ENCODE data around the gene LAT.
A peak's percentile ranks its signal among the peaks of the same experiment; 100 is the strongest.
"Not testable (repeated sequence)": the region's sequence is repeated elsewhere in the genome, so short reads cannot be mapped to it uniquely, and the experiment has no call there.

The LAT gene

GRCh38 chr16:28964496-28964895, 20.4 kb upstream of the LAT start:
- no peaks in the 10 kb centered on the region for H3K4me1 ChIP-seq (ENCODE audit: insufficient read depth, low read length)
- H3K9me3 ChIP-seq (ENCODE audit: control insufficient read depth, insufficient read depth, low read length): no peaks in the 10 kb centered on the region
- H3K9ac ChIP-seq (ENCODE audit: low read depth, low read length): no peak overlapping the region
- H3K36me3 ChIP-seq (ENCODE audit: insufficient read depth, low read length): peaks cover 29% of the 10 kb centered on the region

GRCh38 chr16:28967156-28967555, 17.7 kb upstream of the LAT start:
- H3K4me1 ChIP-seq (ENCODE audit: insufficient read depth, low read length): no peaks in the 10 kb centered on the region
- no peaks in the 10 kb centered on the region for H3K9me3 ChIP-seq (ENCODE audit: control insufficient read depth, insufficient read depth, low read length)
- no peak overlapping the region for H3K9ac ChIP-seq (ENCODE audit: low read depth, low read length)
- peaks cover 24% of the 10 kb centered on the region for H3K36me3 ChIP-seq (ENCODE audit: insufficient read depth, low read length)

- H3K36me3 ChIP-seq (ENCODE audit: insufficient read depth, low read length); H3K9ac ChIP-seq (ENCODE audit: low read depth, low read length); H3K9me3 ChIP-seq (ENCODE audit: control insufficient read depth, insufficient read depth, low read length); H3K4me1 ChIP-seq (ENCODE audit: insufficient read depth, low read length): not testable (repeated sequence)
Observed at GRCh38 chr16:28969696-28970095, 15.2 kb upstream of the LAT start.

- peak overlapping the region; percentile 95 for H3K9ac ChIP-seq (ENCODE audit: low read depth, low read length)
- H3K9me3 ChIP-seq (ENCODE audit: control insufficient read depth, insufficient read depth, low read length): no peaks in the 10 kb centered on the region
- H3K36me3 ChIP-seq (ENCODE audit: insufficient read depth, low read length): no peaks in the 10 kb centered on the region
- 0 out of 2 replicates have a peak, but pooled peaks cover 3% of the 10 kb centered on the region for H3K4me1 ChIP-seq (ENCODE audit: insufficient read depth, low read length)
Observed at GRCh38 chr16:28974007-28974436, 10.8 kb upstream of the LAT start.

GRCh38 chr16:28974437-28975157, 10.3 kb upstream of the LAT start, which contains the start of gene SPNS1:
TSS of gene SPNS1 (plus strand) at chr16:28974778. CDS start at chr16:28975152, 374 bp downstream.
- H3K36me3 ChIP-seq (ENCODE audit: insufficient read depth, low read length): no peaks in the 10 kb centered on the region
- H3K9ac ChIP-seq (ENCODE audit: low read depth, low read length): peak within 1 kb of the TSS; percentile 95
- 0 out of 2 replicates have a peak, but pooled peaks cover 3% of the 10 kb centered on the region for H3K4me1 ChIP-seq (ENCODE audit: insufficient read depth, low read length)
- H3K9me3 ChIP-seq (ENCODE audit: control insufficient read depth, insufficient read depth, low read length): no peaks in the 10 kb centered on the region

GRCh38 chr16:28975158-28975599, 9.7 kb upstream of the LAT start:
- Histone ChIP-seq H3K36me3 (ENCODE audit: insufficient read depth, low read length) (no peaks in the 10 kb centered on the region), H3K9ac (ENCODE audit: low read depth, low read length) (peak overlapping the region; percentile 95), H3K9me3 (ENCODE audit: control insufficient read depth, insufficient read depth, low read length) (no peaks in the 10 kb centered on the region), H3K4me1 (ENCODE audit: insufficient read depth, low read length) (0 out of 2 replicates have a peak, but pooled peaks cover 3% of the 10 kb centered on the region)

GRCh38 chr16:28977703-28978662, 6.9 kb upstream of the LAT start:
- Histone ChIP-seq H3K9ac (ENCODE audit: low read depth, low read length) (no peak overlapping the region), H3K9me3 (ENCODE audit: control insufficient read depth, insufficient read depth, low read length) (peaks cover 6% of the 10 kb centered on the region; the same call in 1 of the 2 replicates), H3K4me1 (ENCODE audit: insufficient read depth, low read length) (0 out of 2 replicates have a peak, but pooled peaks cover 3% of the 10 kb centered on the region), H3K36me3 (ENCODE audit: insufficient read depth, low read length) (no peaks in the 10 kb centered on the region)

GRCh38 chr16:28980330-28980729, 4.5 kb upstream of the LAT start:
- not testable (repeated sequence) for H3K36me3 ChIP-seq (ENCODE audit: insufficient read depth, low read length); H3K4me1 ChIP-seq (ENCODE audit: insufficient read depth, low read length); H3K9me3 ChIP-seq (ENCODE audit: control insufficient read depth, insufficient read depth, low read length); H3K9ac ChIP-seq (ENCODE audit: low read depth, low read length)

- H3K9ac ChIP-seq (ENCODE audit: low read depth, low read length): no peak overlapping the region
- peaks cover 6% of the 10 kb centered on the region; the same call in 1 of the 2 replicates for H3K9me3 ChIP-seq (ENCODE audit: control insufficient read depth, insufficient read depth, low read length)
- no peaks in the 10 kb centered on the region for H3K36me3 ChIP-seq (ENCODE audit: insufficient read depth, low read length)
- H3K4me1 ChIP-seq (ENCODE audit: insufficient read depth, low read length): no peaks in the 10 kb centered on the region
Observed at GRCh38 chr16:28980929-28981328, 3.9 kb upstream of the LAT start.

- peaks cover 6% of the 10 kb centered on the region; the same call in 1 of the 2 replicates for H3K9me3 ChIP-seq (ENCODE audit: control insufficient read depth, insufficient read depth, low read length)
- H3K9ac ChIP-seq (ENCODE audit: low read depth, low read length): no peak overlapping the region
- H3K36me3 ChIP-seq (ENCODE audit: insufficient read depth, low read length): no peaks in the 10 kb centered on the region
- no peaks in the 10 kb centered on the region for H3K4me1 ChIP-seq (ENCODE audit: insufficient read depth, low read length)
Observed at GRCh38 chr16:28981517-28981916, 3.3 kb upstream of the LAT start.

- Histone ChIP-seq H3K4me1 (ENCODE audit: insufficient read depth, low read length) (no peaks in the 10 kb centered on the region), H3K9me3 (ENCODE audit: control insufficient read depth, insufficient read depth, low read length) (peaks cover 6% of the 10 kb centered on the region; the same call in 1 of the 2 replicates), H3K36me3 (ENCODE audit: insufficient read depth, low read length) (no peaks in the 10 kb centered on the region; the same call in none of the 2 replicates), H3K9ac (ENCODE audit: low read depth, low read length) (no peak overlapping the region)
Observed at GRCh38 chr16:28982418-28982817, 2.4 kb upstream of the LAT start.

- H3K36me3 ChIP-seq (ENCODE audit: insufficient read depth, low read length): no peaks in the 10 kb centered on the region; the same call in none of the 2 replicates
- H3K9ac ChIP-seq (ENCODE audit: low read depth, low read length): no peak overlapping the region
- peaks cover 6% of the 10 kb centered on the region; the same call in 1 of the 2 replicates for H3K9me3 ChIP-seq (ENCODE audit: control insufficient read depth, insufficient read depth, low read length)
Observed at GRCh38 chr16:28982949-28983348, 1.9 kb upstream of the LAT start.

GRCh38 chr16:28983644-28984043, 1.2 kb upstream of the LAT start:
- Histone ChIP-seq H3K4me1 (ENCODE audit: insufficient read depth, low read length) (no peaks in the 10 kb centered on the region), H3K9me3 (ENCODE audit: control insufficient read depth, insufficient read depth, low read length) (peaks cover 6% of the 10 kb centered on the region; the same call in 1 of the 2 replicates), H3K36me3 (ENCODE audit: insufficient read depth, low read length) (no peaks in the 10 kb centered on the region; the same call in none of the 2 replicates), H3K9ac (ENCODE audit: low read depth, low read length) (no peak overlapping the region)

More at GRCh38 chr16:28982949-28983348, 1.9 kb upstream of the LAT start:
- no peaks in the 10 kb centered on the region for H3K4me1 ChIP-seq (ENCODE audit: insufficient read depth, low read length)

- H3K4me1 ChIP-seq (ENCODE audit: insufficient read depth, low read length): no peaks in the 10 kb centered on the region
- peaks cover 6% of the 10 kb centered on the region; the same call in 1 of the 2 replicates for H3K9me3 ChIP-seq (ENCODE audit: control insufficient read depth, insufficient read depth, low read length)
- H3K9ac ChIP-seq (ENCODE audit: low read depth, low read length): no peak overlapping the region
- H3K36me3 ChIP-seq (ENCODE audit: insufficient read depth, low read length): no peaks in the 10 kb centered on the region; the same call in none of the 2 replicates
Observed at GRCh38 chr16:28984091-28984490, 761 bp upstream of the LAT start.
